Dendritic cell treated with granulocyte-macrophage colony-stimulating factor and Interleukin-4, amounts not matched to agents 40 ng/mL and 50 ng/mL, for 4 days (primary cell): ENCODE measurements around the gene SEMA6D.

ENCODE experiments used
- H3K27ac Mint-ChIP-seq: one replicate; pipeline ENCODE4 v1.8.0; 2022; ENCODE audit warnings: mild to moderate bottlenecking, mixed read lengths
- H3K27me3 Mint-ChIP-seq: one replicate; pipeline ENCODE4 v1.8.0; 2022; ENCODE audit warnings: mild to moderate bottlenecking, mixed read lengths
- H3K36me3 Mint-ChIP-seq: one replicate; pipeline ENCODE4 v1.8.0; 2022; ENCODE audit warnings: low read depth, mixed read lengths
- H3K4me1 Mint-ChIP-seq: one replicate; pipeline ENCODE4 v1.8.0; 2022; ENCODE audit warnings: low read depth, mixed read lengths
- H3K4me3 Mint-ChIP-seq: one replicate; pipeline ENCODE4 v1.8.0; 2022; ENCODE audit warnings: mild to moderate bottlenecking, moderate library complexity, mixed read lengths
- H3K9me3 Mint-ChIP-seq: one replicate; pipeline ENCODE4 v1.8.0; 2022; ENCODE audit warnings: mixed read lengths
- intact Hi-C: fragments of 100-400 bp; cut with micrococcal nuclease; formaldehyde crosslinking; loops from one replicate; pipeline ENCODE4 v1.15.0; 2022

Gene SEMA6D

DNA sequence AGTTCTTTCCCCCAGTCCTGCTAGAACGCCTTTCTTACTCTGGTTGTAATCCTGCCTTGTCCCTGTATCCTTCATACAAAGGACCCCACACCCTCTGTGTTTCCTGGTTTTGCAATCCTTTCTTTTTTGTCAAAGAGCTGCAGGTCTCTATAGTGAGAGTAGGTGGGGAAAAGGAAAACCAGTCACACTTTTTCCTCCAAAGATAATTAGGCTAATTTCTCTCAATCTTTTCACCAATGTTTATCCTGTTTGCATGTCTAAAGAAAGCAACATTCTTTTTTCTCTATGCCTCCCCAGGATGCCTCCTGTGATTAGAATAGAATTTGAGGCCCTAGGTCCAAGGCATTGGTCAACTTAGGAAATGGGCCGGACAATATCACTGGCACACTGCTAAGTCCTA, 25.4 kb downstream of the SEMA6D start:
- H3K4me1 Mint-ChIP-seq: no peaks in the 10 kb centered on the region
- H3K27me3 Mint-ChIP-seq: no peaks in the 10 kb centered on the region
- intact Hi-C loops: no loop called here
- H3K9me3 Mint-ChIP-seq: no peaks in the 10 kb centered on the region
- no peak overlapping the region for H3K4me3 Mint-ChIP-seq
- H3K27ac Mint-ChIP-seq: no peak overlapping the region
- no peaks in the 10 kb centered on the region for H3K36me3 Mint-ChIP-seq

DNA sequence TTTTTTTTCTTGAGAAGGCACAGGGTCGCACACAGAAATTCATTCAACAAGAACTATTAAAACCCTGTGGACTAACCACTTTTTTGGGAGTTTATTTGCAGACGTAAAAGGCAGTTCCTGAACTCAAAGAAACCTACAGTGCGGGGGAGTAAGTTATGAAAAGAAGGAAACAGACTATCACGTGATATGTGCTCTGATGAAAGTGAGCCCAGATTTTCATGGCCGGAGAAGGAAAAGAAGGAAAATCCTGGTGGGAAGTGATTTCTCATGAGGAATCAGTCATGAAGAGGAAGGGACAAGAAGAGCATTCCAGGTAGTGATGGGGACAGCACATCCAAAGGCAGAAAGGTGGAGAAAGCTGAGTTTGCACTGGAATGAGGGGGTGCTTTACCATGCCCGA, 26.1 kb downstream of the SEMA6D start:
- Mint-ChIP-seq H3K4me1 (no peaks in the 10 kb centered on the region), H3K27ac (no peak overlapping the region), H3K4me3 (no peak overlapping the region), H3K27me3 (no peaks in the 10 kb centered on the region), H3K9me3 (no peaks in the 10 kb centered on the region), H3K36me3 (no peaks in the 10 kb centered on the region)
- intact Hi-C loops: no loop called here

DNA sequence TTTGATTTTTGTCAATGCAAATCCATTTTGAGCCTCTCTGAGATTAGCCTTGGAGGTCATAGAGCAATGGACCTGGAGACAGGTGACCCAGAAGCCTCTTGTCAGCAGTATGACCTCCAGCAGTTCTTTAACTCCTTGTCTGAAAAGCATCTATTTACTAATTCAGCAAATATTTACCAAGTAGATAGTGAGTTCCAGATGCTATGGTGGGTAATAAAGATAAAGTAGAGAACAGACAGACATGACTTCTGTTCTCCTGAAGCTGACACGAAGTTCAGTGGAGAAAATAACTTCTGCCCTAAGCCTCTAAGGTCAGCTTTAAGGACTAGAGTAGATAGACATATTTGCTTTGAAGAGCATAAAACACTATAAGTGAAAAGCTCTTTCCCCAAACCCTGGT, 26.6 kb downstream of the SEMA6D start:
- intact Hi-C loops: no loop called here
- H3K36me3 Mint-ChIP-seq: no peaks in the 10 kb centered on the region
- H3K27me3 Mint-ChIP-seq: no peaks in the 10 kb centered on the region
- no peaks in the 10 kb centered on the region for H3K4me1 Mint-ChIP-seq
- H3K4me3 Mint-ChIP-seq: no peak overlapping the region
- no peak overlapping the region for H3K27ac Mint-ChIP-seq
- H3K9me3 Mint-ChIP-seq: no peaks in the 10 kb centered on the region

DNA sequence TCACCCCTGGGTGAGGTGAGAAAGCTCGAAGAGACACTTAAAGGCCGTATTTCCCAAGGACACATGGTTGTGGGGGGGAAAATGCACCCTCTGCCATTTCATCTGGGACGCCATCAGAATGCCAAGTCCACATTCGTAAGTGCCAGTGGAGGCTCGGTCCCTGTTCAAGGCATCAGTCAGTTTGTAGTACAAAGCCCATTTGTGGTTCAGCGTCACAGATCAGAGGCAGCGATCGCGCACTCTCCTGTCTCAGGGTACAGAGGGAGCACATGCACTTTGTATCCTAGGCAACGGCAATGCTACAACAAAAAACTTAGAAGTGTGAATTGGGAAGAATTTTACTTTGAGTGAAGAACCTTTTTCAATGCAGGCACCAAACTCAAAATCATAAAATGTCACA, 27.2 kb downstream of the SEMA6D start:
- Mint-ChIP-seq H3K27me3 (no peaks in the 10 kb centered on the region), H3K4me3 (no peak overlapping the region), H3K9me3 (no peaks in the 10 kb centered on the region), H3K36me3 (no peaks in the 10 kb centered on the region), H3K27ac (no peak overlapping the region), H3K4me1 (no peaks in the 10 kb centered on the region)
- intact Hi-C loops: no loop called here

DNA sequence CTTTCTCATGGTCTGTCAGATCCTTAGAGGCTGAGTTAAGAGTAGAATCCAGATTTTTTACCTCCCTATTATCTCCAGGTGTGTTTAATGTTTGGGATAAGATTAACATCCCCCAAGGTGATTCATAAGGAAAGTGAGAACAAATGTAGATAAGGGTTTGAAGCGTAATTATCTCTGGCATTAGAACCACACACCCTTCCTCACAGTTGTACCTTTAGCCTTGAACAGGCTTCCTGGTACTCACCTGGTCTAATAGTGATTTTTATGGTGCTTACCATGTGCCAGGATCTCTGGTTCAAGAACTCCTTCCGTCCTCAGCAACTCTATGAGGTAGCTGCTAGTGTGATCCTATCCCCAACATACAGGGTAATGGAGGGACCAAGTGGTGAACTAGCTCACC, 27.7 kb downstream of the SEMA6D start:
- no peaks in the 10 kb centered on the region for H3K36me3 Mint-ChIP-seq
- H3K4me1 Mint-ChIP-seq: no peaks in the 10 kb centered on the region
- no peak overlapping the region for H3K27ac Mint-ChIP-seq
- H3K9me3 Mint-ChIP-seq: no peaks in the 10 kb centered on the region
- no peak overlapping the region for H3K4me3 Mint-ChIP-seq
- intact Hi-C loops: no loop called here
- H3K27me3 Mint-ChIP-seq: no peaks in the 10 kb centered on the region

DNA sequence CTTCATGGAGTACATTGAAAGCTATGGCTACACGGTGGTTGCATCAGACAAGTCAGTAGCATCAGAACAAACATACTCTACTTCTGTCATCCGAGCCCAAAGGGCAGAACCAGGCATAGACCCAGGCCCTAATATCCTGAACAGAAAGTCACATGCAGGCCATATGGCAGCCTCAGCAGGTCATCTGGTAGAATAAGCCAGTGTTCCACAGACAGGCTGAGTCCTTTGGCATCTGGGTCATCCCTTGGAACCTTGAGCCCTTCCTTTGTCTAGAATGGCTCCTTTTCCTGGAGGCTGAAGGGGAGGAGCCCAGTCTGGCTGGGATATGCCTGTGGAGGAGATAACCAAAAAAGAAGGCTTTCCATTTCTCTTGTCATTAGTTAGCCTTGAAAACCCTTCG, 29.2 kb downstream of the SEMA6D start:
- no peak overlapping the region for H3K4me3 Mint-ChIP-seq
- H3K27me3 Mint-ChIP-seq: no peaks in the 10 kb centered on the region
- H3K27ac Mint-ChIP-seq: no peak overlapping the region
- intact Hi-C loops: no loop called here
- H3K9me3 Mint-ChIP-seq: no peaks in the 10 kb centered on the region
- no peaks in the 10 kb centered on the region for H3K4me1 Mint-ChIP-seq
- H3K36me3 Mint-ChIP-seq: no peaks in the 10 kb centered on the region

DNA sequence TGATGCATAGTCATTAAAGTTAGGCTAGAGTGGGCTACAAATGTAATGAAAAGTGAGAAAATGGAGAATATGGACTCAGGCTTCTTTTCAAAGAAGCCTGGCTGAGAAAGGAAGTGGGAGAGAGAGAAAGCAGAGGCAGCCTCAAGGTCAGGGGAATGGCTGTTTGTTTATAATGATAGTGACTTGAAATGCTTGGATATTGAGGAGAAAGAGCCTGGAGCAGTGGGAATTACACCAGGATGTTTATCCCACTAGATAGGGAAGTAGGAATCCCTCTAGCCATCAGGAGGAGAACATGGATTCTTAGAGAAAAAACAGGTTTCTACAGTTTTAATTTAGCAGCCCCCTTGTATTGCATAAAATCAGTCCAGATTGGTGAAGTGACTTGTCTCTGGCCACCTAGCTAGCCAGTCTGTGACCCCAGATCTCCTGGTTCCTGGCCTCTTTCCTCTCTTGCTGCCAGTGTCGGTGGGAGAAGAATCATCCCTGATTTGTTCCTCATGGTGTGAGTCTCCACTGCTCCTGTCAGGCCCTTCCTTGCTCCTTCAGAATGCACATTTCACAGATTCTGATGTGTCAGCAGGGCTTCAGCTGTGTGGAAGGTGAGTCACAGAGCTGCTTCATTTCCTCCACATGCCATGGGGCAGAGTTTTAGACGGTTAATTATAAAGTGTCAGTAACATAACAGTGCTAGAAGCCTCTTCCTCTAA, 32.9 kb downstream of the SEMA6D start:
- Mint-ChIP-seq H3K9me3 (peaks cover 35% of the 10 kb centered on the region), H3K36me3 (no peaks in the 10 kb centered on the region), H3K4me3 (no peak overlapping the region), H3K27ac (no peak overlapping the region), H3K4me1 (no peaks in the 10 kb centered on the region), H3K27me3 (no peaks in the 10 kb centered on the region)
- intact Hi-C loops: no loop called here

DNA sequence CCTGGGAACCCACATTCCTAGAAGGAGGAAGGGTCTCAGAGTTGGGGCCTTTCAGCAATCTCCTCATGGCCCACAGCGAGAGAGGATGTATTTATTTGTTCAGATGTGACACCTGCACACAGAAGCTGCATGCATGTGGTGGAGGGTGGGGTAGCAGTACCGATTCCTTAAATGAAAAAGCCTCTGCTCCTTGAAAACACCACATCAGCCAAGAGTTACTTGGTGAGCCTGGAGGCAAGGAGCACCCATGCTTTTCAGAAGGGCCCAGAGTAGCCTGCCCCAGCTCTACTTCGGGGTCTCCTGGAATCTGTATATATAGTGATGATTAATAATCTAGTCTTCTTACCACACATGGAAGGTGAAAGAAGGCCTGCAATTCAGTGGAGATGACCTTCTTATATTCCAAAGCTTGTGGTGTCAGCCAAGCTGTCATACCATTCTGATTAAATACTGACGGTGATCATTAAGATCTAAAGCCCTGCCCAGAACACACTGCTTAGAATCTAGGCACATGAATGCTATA, 33.5 kb downstream of the SEMA6D start:
- Mint-ChIP-seq H3K27ac (no peak overlapping the region), H3K27me3 (no peaks in the 10 kb centered on the region), H3K36me3 (no peaks in the 10 kb centered on the region), H3K4me3 (no peak overlapping the region), H3K9me3 (peaks cover 39% of the 10 kb centered on the region), H3K4me1 (no peaks in the 10 kb centered on the region)
- intact Hi-C loops: no loop called here

DNA sequence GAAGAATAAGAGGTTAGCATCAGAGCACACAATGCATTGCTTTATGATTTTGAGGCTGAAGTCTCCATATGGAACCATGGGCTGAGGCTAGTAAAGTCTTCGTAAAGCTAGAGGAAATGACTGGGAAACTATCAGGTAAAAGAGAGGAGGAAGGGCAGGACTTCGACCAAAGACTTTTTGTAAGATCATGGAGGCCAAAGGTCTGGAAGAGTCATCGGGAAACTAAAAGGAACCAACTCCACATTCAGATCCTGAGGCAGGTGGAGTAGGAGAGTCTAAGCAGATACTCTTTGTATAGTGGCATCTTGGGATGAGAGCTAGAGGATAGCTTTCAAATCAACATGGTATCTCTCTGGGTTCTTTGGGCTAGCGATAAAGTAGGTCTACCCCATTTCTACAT, 36.3 kb downstream of the SEMA6D start:
- H3K4me3 Mint-ChIP-seq: no peak overlapping the region

DNA sequence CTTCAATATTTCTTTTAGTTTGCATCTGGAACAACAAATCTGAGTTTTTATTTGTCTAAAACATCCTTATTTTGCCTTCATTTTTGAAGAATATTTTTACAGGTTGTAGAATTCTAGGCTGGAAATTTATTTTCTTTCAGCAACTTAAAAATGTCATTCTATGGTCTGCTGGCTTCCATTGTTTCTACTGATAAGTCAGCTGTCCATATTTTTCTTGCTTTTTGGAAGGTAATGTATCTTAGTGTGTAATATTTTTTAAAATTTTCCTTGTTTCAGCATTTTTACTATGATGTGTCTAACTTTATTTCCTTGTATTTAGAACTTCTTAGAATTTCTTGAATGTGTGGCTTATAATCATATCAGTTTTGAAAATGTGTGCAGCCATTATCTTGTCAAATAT, 37.0 kb downstream of the SEMA6D start:
- Mint-ChIP-seq H3K4me3 (no peak overlapping the region), H3K36me3 (no peaks in the 10 kb centered on the region)

More for the DNA sequence above, 36.3 kb downstream of the SEMA6D start:
- Mint-ChIP-seq H3K27ac (no peak overlapping the region), H3K4me1 (no peaks in the 10 kb centered on the region), H3K9me3 (peaks cover 39% of the 10 kb centered on the region), H3K36me3 (no peaks in the 10 kb centered on the region), H3K27me3 (no peaks in the 10 kb centered on the region)
- intact Hi-C loops: no loop called here

DNA sequence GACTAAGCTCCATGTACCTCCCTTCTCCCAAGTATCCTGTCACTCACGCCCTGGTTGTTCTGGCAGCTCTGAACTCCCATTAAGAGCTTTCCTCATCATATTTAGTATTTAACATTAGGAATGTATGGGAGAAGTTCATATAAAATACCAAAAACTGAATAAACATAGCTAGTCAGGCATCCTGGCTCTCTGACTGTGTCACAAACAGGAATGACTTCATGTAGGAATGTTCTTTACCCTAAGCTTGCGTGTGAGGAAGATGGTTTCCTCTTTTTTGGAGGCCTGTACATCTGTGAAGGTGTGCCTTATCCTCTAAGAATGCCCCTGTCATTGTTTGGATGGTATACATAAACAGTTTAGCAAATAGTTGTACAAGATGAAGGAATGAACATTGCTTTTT, 38.6 kb downstream of the SEMA6D start:
- H3K27ac Mint-ChIP-seq: no peak overlapping the region
- peaks cover 39% of the 10 kb centered on the region for H3K9me3 Mint-ChIP-seq
- no peak overlapping the region for H3K4me3 Mint-ChIP-seq
- H3K27me3 Mint-ChIP-seq: no peaks in the 10 kb centered on the region
- intact Hi-C loops: no loop called here
- no peaks in the 10 kb centered on the region for H3K36me3 Mint-ChIP-seq
- H3K4me1 Mint-ChIP-seq: no peaks in the 10 kb centered on the region

More for the DNA sequence above, 37.0 kb downstream of the SEMA6D start:
- Mint-ChIP-seq H3K27me3 (no peaks in the 10 kb centered on the region), H3K27ac (no peak overlapping the region), H3K4me1 (no peaks in the 10 kb centered on the region), H3K9me3 (peaks cover 39% of the 10 kb centered on the region)
- intact Hi-C loops: no loop called here

DNA sequence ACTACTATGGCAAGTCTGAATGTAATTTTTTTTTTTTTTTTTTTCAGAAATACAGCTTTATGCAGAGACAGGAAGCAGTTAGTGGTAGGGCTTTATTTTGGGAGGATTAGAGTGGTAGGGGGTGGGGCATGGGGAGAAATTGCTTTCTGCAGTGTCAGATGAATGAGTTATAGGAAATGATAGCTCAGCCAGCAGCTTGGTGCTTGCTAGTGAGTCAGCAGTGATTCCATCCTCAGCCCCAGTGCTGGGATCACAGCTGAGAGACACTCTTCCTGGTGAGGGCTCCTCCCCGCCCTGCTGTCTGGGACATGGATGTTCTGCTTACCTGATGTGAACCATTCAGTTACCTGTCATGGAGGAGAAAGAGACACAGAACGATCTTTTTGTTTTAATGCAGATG, 39.6 kb downstream of the SEMA6D start:
- H3K27me3 Mint-ChIP-seq: no peaks in the 10 kb centered on the region
- no peaks in the 10 kb centered on the region for H3K4me1 Mint-ChIP-seq
- no peak overlapping the region for H3K27ac Mint-ChIP-seq
- H3K9me3 Mint-ChIP-seq: peaks cover 36% of the 10 kb centered on the region
- H3K4me3 Mint-ChIP-seq: no peak overlapping the region
- intact Hi-C loops: no loop called here
- no peaks in the 10 kb centered on the region for H3K36me3 Mint-ChIP-seq

DNA sequence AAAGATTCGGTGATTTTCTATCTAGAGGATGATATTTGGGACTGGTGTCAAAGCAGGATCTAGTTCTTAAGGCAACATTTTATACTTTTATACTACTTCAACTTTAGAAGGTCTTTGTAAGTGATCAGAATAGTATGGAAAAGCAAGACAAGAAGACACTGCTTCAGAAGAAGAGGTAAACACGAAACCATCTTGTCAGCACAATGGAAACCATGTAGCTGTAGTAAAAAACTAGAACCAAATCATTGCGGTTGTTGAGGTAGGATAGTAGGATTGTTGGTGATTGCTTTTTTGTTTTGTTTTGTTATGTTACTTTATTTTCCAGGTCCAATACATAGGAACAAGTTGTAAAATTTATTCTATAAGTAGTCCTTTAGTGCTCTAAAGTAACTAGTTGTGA, 40.0 kb downstream of the SEMA6D start:
- no peak overlapping the region for H3K4me3 Mint-ChIP-seq
- H3K4me1 Mint-ChIP-seq: no peaks in the 10 kb centered on the region
- H3K27ac Mint-ChIP-seq: no peak overlapping the region
- peaks cover 31% of the 10 kb centered on the region for H3K9me3 Mint-ChIP-seq
- intact Hi-C loops: no loop called here
- H3K36me3 Mint-ChIP-seq: no peaks in the 10 kb centered on the region
- H3K27me3 Mint-ChIP-seq: no peaks in the 10 kb centered on the region

DNA sequence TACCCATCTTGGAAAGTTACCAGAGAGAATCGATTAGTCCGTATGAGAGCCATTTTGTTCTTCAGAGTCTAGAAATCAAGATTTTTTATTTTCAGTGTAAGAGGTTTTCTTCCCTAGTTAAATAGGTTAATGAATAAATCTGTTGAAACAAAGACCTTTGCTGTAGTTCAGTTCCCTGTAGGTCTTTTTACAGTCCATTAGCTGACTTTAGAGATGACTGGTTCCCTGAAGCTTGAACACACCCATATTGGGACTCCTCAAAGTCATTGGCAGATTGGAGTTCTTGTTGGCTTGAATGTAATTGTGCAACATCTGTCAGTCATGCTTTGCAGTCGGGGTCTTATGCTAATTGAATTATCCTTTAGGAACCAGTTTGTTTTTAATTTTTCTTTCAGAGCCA, 45.3 kb downstream of the SEMA6D start:
- H3K4me3 Mint-ChIP-seq: no peak overlapping the region
- intact Hi-C loops: no loop called here
- no peaks in the 10 kb centered on the region for H3K27me3 Mint-ChIP-seq
- H3K9me3 Mint-ChIP-seq: no peaks in the 10 kb centered on the region
- H3K27ac Mint-ChIP-seq: no peak overlapping the region
- no peaks in the 10 kb centered on the region for H3K36me3 Mint-ChIP-seq
- no peaks in the 10 kb centered on the region for H3K4me1 Mint-ChIP-seq

DNA sequence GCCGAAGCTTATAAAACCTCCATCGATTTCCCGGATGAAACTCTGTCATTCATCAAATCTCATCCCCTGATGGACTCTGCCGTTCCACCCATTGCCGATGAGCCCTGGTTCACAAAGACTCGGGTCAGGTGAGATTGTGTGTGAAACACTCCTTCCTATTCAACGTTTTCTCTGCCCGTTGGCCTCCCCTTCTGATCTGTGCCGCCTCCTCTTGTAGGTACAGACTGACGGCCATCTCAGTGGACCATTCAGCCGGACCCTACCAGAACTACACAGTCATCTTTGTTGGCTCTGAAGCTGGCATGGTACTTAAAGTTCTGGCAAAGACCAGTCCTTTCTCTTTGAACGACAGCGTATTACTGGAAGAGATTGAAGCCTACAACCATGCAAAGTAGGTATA, 47.4 kb downstream of the SEMA6D start:
- Mint-ChIP-seq H3K4me3 (no peak overlapping the region), H3K9me3 (no peaks in the 10 kb centered on the region), H3K4me1 (no peaks in the 10 kb centered on the region), H3K36me3 (no peaks in the 10 kb centered on the region), H3K27ac (no peak overlapping the region), H3K27me3 (no peaks in the 10 kb centered on the region)
- intact Hi-C loops: no loop called here
